NCI-H2196 treated with DMSO at 0.1 percent for 48 hours (cell line): ENCODE data around the gene IL22RA1.

Source experiments
- DNase-seq: peaks from one replicate; lab custom pipeline; 2025; ENCODE audit not compliant: unreplicated experiment; lab: John Stamatoyannopoulos, UW

The IL22RA1 gene

DNA sequence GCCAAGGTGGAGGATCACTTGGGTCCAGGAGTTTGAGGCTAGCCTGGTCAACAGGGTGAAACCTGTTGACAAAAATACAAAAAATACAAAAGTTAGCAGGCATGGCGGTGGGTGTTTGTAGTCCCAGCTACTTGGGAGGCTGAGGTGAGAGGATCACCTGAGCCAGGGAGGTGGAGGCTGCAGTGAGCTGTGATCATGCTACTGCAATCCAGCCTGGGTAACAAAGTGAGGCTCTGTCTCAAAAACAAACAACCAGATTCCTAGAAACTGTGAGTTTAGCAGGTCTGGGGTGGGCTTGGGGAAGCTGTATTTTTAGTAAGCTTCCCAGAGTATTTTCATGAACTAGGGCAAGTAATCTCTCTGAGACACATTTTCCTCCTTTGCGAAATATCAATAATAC, 25.8 kb downstream of the IL22RA1 start:
- no peak for DNase-seq

DNA sequence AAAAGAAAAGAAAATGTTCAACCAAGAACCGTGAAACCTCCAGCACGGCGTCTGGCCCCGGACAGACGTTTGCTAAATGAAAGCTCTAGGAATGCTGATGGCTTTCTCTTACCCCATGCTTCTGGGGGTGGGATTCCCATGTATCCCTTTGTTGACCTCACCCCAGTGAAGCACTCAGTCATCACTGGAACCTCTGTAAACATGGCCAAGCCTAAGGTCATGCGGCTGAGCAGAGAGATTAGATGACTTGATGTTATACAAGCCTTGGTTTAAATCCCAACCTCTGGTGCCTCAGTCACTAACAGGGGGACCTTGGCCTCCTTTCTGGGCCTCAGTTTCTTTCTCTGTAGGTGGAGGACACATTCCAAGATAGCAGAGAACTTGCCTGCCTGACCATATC, 28.2 kb downstream of the IL22RA1 start:
- DNase-seq, result no peak

DNA sequence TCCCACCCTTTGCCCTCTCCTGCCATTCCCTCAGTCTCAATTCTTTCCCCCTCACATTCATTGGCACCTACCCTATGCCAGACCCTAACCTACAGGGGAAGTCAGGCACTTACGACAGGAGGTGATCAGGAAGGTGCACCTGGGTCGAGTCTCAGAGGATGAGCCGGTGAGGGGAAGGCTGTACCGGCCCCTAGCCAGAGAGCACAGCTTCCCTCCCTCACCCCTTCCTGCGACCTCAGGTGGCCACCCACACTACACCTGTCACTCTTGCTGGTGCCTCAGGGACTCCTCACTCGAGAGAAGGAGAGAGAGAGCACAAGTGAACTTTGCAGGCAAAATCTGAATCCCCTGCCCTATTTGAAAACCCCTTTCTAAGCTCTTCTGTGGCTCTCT, 29.3 kb downstream of the IL22RA1 start:
- DNase-seq, result no peak

DNA sequence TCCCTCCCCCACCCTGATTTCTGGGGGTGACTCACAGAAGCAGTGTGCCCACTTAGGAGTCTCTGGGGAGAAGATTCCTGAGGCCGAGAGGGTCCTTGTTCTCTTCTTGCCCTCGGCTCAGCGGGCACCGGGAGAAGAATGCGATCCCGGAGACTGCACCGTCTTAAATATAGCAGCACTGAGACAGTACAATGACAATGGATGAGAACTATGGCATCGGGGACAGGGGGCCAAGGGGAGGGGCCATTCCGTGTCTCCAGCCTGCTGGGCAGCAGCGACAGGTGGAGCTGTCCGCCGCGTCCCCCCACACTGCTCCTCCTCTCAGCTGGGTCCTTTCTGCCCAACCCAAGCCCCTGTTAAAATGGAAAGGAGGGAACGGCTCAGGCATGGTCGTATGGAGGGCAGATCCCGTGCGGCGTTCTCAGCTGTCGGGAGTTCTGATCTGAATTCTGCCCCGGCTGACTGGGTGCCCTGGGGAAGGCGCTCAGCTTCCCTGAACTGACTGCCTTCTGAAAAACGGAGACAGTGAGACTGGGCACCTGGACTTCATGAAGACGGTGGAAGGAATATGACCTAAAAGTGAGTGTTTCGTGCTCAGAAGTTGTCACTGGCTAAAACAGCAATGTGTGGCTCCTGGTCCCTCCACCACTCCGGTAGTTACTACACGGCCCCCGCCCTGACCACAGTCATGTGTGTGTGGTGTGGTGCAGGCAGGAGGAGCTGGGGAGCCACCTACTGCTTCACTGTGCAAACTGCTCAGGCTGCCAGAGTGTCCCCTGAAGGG, 30.8 kb downstream of the IL22RA1 start, which contains the start of gene MYOM3:
TSS of gene MYOM3 (minus strand) at position 140 of the 784 bp plus-strand sequence. CDS start 3,499 bp downstream, outside the sequence.
- no peak for DNase-seq

DNA sequence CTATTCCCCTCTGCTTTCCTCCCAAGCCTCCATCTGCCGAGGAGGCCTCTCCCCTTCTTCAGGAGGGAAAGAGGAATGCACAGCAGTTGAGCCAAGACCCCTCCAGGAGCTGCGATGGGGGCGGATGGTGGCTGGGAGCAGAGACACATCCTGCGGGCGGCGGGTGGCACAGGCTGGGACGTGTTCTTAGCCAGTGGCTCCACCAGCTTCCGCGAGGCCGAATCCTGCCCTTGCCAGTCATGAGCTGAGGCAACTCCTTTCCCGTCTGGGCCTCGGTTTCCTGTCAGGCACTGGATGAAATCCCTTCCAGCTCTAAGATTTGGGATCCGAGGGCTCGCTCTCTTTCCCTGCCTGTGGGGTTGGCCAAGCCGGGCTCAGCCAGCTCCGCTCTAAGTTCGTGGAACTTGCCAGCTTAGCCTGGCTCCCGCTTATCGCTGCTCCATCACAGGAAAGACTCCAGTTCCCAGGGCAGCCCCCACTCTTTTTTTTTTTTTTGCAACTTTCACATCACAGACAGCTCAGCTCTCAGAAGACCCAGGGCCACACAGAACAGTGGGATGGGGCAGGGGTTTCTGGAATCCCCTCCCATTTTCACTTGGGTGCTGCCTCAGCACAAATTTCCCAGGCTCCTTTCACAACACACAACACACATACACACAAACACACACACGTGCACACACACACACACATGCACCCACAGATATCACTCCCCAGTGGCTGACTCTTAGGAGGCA, 31.5 kb downstream of the IL22RA1 start:
- DNase-seq, result no peak

DNA sequence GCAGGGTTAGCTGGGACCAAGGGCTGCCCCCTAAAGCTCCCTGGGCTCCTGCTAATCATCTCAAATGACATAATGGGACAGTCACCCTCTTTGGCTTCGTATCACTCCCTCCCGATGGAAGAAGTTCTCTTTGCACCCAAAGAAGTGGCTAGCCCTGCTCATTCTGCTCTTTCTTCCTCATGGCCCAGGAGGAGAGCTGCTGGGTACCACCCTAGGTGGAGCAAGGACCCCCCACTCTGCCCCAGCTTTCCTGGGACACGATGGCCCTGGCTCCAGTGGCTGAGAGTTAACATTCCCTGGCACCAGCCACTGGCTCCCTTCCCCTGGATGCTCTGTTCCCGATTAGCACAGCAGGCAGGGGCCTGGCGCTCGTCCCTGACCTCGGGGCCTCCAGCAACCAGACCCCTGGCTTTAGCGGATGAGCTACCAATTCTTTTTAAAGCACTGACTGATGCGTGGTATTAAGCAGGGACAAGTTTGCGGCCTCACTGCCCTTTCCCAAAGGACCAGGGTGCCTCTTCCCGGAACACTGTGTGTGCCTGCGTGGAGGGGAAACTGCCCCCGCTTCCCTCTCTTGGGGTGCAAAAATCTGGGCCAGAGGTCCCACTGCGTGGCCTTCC, 32.2 kb downstream of the IL22RA1 start:
- DNase-seq, result no peak

DNA sequence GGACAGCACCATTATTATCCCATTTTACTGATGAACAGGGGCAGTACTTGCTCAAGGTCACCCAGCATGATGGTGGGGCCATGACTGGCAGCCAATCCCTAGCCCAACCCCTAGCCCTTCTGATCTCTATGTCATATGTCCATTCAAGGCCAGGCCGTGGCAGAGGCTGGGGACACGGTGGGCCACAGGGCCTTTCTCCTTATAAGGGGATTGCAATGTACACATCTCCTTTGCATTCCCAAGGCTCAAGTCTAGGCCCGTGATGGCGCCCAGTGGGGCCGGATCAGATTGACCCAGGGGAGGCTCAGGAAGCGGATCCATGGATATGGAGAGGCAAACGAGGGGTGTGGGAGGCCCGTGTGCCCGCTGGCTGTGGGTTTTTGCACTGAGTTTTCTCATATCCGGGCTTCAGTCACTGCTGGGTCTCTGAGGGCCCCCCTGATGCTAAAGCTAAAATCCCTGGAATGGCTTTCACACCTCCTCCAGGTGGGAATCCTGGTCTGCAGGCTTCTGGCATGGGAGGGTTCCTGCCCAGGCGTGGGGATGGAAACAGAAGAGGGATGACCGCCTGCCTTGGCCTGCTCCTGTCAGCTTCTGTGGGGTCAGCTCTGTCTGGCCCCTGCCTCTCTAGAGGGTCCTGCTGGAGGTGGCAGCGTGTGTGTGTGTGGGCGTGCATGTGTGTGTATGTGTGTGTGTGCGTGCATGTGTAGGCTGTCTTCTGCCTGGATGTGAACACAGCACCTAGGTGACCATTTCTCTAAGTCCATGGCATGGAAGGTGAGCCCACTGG, 33.1 kb downstream of the IL22RA1 start:
- DNase-seq, result no peak

DNA sequence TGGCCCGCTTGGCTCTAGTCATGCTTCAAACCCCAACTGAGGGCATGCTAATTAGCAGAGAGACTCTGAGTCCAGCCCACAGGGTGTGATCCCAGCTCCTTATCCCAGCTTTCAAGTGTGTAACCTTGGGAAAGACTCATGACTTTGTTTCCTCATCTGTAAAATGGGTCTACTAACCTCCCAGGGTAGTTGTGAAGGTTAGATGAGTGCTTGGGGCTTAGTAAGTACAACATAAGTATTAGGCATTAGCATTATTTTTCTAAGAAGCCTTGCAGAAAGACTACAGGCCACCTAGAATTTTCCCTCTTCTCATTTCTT, 33.8 kb downstream of the IL22RA1 start:
- DNase-seq, result no peak

DNA sequence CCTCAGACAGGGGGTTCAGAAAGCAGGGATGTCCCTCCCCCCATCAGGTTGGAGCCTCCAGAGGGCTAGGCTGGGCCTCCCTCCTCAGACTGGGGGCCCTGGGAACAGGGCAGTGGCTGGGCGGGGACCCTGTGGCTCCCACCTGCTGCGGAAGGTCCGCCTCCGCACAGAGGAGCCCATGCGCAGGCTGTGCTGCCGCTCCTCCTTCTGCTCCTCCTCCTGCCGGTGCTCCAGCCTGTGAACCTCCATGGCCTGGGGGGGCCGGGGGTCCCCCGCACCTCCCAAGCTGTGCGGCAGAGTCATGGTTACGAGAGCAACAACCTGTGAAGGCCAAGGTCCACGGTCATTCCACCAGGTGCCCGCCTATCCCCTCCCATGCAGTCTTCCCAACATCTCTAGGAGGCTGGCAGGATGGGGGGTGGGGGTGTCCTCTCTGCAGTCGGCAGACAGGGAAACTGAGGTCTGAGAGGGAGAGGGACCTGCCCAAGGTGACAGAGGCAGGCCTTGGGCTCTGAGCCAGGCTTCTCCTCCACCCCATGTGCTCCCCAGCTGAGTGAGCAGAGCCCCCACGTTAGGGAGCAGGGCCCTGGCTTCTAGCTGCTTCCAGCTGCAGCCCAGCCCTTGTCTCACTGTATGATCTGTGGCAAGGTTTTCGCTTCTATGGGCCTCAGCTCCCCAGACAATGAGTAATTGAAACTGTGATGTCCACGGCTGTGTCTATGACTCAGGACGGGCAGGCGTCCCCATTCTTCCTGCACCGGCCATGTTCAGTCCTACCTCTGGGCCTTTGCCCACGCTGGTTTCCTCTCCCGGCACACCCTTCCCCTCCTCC, 34.4 kb downstream of the IL22RA1 start:
- DNase-seq, result no peak

DNA sequence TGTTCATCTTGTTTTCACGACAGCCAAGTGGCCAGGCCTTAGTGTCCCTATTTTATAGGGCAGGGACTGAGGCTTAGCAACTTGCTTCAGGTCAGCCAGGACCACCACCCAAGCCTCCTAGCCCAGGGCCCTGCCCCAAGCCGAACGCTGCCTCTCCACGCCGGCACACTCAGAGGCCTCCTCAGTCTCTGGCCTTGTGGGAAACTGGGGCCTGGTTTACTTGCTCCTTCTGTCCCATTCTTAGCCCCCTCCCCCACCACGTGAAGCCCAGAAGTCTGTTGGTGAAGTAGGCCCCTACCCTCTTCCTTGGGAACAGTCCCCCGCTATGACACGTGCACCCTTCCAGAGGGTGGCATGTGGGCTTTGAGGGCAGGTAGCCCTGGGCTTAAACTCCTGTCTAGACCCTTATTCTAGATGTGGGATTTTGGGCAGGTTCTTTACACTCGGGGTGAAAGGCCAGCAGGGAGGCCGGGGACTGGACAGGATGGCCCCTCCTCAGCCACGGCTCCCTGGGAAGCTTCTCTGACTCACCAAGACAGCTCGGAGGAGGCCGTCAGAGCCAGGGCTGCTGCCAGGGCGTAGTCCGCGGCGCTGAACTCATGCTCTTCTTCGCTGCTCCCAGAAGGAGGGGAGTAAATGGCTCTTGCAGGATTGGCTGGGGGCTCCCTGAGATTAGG, 35.3 kb downstream of the IL22RA1 start:
- DNase-seq, result no peak

DNA sequence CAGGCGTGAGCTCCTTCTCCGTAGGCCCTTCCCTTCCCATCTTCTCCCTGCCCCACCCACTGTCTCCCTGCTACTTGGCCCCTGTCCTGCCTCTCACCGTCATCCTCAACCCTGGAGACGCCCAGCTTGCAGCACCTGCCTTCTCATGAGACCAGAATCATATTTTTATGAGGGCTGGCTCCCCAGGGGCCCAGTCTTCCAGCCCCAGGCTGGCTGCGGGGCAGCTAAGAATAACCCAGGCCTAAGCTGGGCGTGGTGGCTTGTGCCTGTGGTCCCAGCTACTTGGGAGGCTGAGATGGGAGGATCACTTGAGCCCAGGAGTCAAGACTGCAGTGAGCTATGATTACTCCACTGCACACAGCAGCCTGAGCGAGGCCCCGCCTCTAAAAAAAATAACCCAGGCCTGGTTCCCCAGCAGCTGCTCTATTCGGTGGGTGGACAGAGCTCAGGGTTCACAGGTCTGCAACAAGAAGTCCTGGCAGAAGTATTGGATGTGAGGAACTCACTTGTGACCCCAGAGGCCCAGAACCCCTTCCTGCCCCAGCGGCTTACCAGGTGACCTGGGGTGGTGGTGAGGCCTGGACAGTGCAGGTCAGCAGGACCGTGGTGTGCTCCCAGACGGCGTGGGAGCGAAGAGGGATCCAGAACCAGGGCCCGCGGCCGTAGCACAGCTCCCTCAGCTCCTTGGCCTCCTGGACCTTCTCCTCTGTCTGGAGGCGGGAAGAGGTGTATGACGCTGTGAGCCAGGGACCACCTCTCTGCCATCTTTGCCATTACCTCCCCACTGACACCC, 37.4 kb downstream of the IL22RA1 start:
- no peak for DNase-seq

DNA sequence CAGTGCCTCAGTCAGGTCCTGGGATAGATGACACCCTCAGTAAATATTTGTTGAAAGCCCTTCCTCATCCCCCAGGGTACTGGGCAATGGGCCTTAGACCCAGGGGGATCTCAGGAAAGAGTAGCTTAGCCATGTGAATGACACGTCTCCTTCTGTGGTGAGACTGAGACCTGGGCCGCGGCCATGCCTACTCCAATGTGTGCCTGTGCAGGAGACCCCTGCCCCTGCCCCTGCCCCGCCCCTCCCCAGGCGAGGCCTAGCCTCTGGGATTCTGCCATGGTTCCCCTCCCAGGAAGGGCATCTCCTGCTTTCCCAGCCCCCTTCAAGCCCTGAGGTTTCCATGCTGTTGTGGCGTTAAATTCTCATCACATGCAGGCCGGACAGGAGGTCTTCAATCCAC, 38.1 kb downstream of the IL22RA1 start:
- no peak for DNase-seq

DNA sequence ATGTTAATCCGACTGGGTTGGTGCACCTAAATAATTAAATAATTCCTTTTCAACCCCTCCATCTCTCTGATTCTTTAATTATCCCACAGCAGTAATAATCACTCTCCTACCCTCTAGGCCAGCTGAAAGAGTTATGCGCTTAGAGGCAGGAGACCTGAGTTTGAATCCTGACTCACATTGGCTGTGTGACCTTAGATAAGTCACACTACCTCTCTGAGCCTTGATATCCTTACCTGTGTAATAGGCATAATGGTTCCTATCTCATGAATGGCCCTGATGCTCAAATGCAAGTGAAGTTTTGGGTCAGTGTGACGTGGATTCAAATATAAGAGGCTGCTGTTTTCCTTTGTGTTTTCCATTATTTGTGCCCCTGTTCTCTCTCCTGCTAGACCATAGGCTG, 39.1 kb downstream of the IL22RA1 start:
- DNase-seq, result no peak

DNA sequence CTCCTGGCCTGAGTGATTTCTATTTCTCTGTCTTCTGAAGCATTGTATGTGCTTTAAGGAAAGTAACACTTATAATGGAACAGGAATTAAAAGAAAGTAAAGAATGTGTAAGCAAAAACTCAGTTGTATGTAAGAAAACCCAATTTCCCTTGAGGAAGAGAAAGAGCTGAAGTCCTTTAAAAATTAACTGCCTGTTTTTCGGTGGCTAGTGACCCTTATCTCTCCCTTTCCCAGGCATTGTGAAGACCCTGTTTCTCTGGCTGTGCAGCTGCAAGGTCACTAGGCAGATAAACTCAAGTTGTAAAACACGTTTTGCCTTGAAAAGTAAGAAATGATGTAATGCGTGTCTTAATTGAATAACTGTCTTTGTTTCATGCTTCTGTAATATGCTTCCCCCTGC, 39.5 kb downstream of the IL22RA1 start:
- DNase-seq, result no peak

DNA sequence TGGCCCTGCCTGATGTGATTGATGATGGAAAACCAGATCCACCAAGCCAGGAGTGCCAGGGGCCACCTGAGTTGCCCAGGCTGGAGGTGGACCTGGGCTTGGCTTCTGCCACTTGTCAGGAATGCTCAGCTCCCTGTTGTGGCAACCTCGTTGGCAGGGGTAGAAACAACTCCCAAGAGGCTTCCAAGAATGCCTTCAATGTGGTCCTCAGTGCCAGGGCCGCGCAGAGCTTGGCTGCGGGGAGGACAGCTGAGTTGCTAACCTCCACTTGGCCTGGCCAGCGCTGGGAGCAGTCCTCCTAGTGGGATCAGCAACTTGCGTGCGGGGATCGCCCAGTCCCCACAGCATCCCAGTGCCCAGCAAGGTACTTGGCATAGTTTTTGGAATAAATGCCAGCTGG, 40.0 kb downstream of the IL22RA1 start:
- no peak for DNase-seq

DNA sequence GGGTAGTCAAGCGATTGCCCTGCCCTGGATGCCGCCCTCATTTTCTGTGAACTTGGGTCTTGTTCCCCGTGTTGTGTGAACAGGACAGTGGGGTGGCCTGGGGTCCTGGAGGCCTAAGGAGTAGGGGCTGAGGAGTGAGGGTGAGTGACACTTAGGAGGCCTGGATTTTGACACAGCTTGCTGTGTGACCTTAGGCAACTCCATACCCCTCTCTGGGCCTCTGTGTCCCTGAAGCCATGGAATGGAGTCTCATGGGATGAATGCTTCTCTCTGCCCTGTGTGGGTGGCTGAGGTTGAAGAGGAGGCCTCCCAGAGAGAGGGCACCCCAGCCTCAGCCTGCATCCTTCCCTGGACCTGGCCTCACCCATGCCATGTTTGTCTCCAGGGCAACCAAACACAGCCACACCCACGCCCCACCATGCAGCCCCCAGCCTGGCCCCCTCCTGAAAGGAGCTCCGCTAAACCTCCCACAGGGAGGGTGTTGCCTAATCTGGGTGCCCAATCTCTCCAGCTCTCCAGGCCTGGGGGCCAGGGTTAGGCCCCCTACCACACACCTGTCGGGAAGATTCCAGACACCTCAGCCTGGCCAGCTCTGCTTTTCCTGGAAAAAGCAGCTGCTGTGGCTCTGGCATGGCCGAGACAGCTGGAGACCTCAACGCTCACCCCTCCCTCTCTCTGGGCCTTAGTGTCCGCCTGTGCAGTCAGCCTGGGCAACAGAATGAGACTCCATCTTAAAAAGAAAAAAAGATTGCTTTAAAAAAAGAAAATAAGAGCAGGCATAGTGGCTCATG, 40.9 kb downstream of the IL22RA1 start:
- DNase-seq, result no peak

DNA sequence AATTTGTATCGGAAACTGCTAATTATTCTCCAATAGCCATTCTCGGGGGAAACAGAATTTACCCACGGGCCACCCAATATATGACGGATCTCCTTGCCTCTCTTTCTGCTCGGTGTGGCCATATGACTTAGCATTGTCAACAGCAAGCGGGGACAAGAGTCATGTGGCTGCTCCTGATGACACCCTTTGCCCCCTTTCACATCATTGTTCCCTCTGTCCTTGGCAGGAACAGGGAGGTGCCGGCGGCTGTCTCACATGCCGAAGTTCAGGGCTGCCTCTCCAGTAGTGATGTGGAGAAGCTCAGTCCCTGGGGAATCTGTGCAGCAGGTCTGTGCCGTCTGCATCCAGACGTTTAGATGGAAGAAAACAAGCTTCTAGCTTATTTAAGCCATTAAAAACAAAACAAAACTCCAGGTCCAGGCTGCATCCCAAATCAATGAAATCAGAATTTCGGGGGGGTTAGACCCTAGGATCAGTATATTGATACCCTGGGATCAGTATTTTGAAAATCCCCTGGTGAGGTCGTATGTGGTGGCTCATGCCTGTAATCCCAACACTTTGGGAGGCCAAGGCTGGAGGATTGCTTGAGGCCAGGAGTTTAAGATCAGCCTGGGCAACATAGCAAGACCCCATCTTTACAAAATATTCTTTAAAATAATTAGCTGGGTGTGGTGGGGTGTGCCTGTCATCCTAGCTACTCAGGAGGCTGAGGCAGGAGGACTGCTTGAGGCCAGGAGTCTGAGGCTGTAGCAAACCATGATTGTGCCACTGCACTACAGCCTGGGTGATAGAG, 41.8 kb downstream of the IL22RA1 start:
- no peak for DNase-seq
